IPS-18c (cell line): ENCODE data around the gene LDLRAD3.

Source experiments
- H3K4me3 ChIP-seq: 2 replicates; pipeline ENCODE4 v1.7.0; 2013; ENCODE audit warnings: low read depth, mild to moderate bottlenecking, low read length, moderate library complexity; ENCODE audit not compliant: insufficient read depth
- H3K9me3 ChIP-seq: one replicate; pipeline ENCODE4 v1.6.1; 2013; ENCODE audit warnings: mild to moderate bottlenecking, low read length, moderate library complexity; ENCODE audit not compliant: control insufficient read depth, insufficient read depth

Gene LDLRAD3

GRCh38 chr11:36253238-36253637, 309.4 kb downstream of the LDLRAD3 start:
- Histone ChIP-seq H3K9me3 (no peaks in the 10 kb centered on the region), H3K4me3 (no peak overlapping the region)

DNA sequence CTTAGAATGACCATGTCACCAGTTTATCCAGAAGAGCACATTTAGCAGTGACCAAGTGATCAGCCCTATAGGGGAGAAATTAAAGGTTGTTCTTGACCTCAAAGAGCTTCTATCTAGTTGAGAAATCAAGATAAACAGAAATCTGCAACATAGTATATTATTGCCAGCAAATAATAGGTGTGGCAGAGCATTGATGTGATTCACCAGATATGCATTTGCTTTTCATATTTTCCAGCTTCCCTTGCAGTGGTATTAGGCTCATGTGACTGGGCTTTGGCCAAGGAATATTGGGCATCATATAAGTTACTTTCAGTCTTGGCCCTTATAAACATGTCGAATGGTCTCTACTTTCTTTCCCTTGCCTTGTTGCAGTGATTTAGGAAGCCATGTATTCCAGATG, 310.9 kb downstream of the LDLRAD3 start:
- Histone ChIP-seq H3K9me3 (no peaks in the 10 kb centered on the region), H3K4me3 (no peak overlapping the region)

- Histone ChIP-seq H3K4me3 (no peak overlapping the region), H3K9me3 (no peaks in the 10 kb centered on the region)
Observed at GRCh38 chr11:36257351-36257750, 313.5 kb downstream of the LDLRAD3 start.

DNA sequence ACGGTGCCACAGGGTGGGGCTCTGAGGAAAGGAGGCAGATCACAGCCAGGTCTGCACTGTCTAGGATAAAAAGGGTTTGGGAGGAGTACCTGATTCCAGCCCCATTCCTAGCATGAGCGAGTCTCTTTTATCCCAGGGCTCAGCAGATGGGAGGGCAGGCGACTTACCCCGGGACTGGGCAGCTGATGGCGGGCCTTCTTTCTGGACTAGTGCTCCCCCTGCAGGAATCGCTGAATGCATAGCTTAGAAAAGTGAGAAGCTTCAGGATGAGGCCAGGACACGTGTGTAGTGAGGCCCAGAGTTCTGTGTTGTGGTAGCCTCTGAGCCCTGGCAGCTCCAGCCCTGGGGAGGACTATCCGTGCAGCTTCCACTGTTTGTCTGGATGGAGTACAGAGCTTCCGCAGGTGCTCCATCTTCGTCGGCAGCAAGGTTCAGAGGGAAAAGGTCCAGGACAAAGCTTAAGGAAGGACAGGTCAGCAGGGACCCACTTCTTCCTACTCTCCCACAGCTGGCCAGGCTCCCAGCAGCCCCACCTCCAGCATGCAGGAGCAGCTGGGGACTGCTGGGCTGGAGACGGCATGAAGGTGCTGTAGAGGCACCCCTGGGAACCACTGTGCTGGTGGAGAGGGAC, 315.0 kb downstream of the LDLRAD3 start:
- H3K4me3 ChIP-seq = no peak overlapping the region

DNA sequence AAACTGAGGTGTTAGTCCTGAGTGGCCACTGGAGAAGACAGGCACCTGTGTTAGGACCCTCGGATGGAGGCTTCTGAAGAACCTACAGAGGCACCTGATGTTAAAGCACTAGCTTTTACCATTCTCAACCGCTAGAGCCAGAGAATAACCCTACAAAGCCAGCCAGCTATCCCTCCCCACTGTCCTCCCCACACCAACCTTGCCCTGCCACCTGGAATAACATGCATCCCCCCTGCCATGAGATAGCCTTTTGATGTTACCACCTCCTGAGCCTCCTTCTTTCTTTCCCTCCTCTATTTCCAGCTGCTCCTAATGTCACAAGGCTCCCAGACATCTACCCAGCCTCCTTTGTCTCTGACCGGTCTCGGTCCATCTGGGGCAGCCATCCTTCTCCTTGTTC, 317.2 kb downstream of the LDLRAD3 start:
- Histone ChIP-seq H3K9me3 (no peaks in the 10 kb centered on the region), H3K4me3 (no peak overlapping the region)

More for the DNA sequence above, 315.0 kb downstream of the LDLRAD3 start:
- H3K9me3 ChIP-seq = no peaks in the 10 kb centered on the region

- no peak overlapping the region for H3K4me3 ChIP-seq
Observed at GRCh38 chr11:36264011-36264972, 320.4 kb downstream of the LDLRAD3 start.

DNA sequence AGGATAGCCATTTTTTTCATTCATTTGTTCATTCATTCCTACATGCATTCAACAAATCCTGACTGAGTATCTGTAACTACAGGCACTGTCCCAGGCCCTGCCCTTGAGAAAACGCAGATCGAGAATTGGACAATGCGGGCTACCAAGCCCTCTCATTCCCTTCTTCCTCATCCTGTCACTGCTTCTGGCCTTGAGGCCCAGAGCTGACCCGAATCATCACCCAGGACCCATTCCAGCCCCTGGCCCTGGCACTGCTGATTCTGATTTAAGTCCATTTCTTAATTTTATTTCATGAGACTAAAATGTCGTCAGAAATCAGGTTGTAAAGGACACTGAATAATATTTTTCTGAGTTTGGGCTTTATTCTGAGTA, 321.1 kb downstream of the LDLRAD3 start:
- H3K9me3 ChIP-seq = no peaks in the 10 kb centered on the region
- no peak overlapping the region for H3K4me3 ChIP-seq

More at GRCh38 chr11:36264011-36264972, 320.4 kb downstream of the LDLRAD3 start:
- H3K9me3 ChIP-seq = no peaks in the 10 kb centered on the region

DNA sequence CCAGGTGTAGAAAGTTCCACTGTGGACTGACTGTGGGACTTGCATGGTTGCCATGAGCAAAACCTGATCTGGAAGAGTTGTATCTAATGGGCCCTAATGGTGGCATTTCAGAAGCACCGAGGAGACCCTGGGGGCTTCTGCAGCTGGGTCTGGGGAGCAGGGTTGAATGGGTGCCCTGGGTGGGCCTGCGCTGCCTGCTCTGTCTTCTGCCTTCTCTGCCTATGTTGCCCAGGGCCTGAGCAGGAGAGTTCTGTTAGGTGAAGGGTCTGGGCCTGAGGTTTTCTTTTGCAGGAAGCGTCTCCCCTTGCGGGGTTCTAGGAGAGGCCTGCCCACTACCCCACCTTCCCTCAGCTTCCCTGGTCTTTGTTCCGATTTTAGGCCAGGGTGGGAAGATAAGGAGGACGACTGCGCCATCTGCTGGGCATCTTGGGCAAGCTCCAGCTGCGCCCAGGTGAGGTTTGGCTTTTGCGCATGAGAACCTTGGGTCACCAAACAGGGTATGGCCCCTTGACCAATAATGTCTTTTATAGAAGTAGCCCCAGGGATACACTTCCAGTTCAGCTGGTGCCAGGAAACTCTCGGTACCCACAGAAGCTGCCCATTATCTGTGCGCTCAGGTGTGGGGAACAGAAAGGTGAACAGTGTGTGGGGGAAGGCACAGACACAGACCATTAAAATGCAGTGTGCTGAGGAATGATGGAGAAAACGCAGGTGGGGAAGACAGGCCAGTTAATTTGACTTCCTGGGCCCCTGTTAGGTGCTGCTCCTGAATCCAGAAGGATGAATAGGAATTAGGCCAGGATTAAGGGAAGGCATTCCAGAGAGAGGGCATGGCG, 322.1 kb downstream of the LDLRAD3 start:
- Histone ChIP-seq H3K9me3 (no peaks in the 10 kb centered on the region), H3K4me3 (no peak overlapping the region)

DNA sequence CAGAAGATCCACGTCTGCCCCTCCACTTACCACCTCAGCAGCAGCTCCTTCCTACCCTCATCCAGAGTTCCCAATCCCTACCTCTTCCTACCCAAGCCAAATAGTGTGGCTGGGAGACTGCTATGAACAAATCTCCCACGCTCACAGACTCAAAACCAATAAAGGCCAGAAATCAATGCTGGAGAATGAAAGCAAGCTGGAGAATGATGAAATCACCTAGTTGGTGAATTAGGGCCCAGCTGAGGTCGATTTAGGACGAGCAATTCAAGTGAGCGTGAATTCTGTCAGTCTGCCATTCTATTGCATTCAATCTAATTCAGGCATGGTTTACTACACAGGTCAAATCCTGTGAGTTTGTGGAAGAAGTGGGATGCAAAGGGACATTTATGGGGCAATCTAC, 322.9 kb downstream of the LDLRAD3 start:
- no peak overlapping the region for H3K4me3 ChIP-seq
- no peaks in the 10 kb centered on the region for H3K9me3 ChIP-seq

- Histone ChIP-seq H3K9me3 (no peaks in the 10 kb centered on the region), H3K4me3 (no peak overlapping the region)
Observed at GRCh38 chr11:36268337-36268985, 324.6 kb downstream of the LDLRAD3 start.

DNA sequence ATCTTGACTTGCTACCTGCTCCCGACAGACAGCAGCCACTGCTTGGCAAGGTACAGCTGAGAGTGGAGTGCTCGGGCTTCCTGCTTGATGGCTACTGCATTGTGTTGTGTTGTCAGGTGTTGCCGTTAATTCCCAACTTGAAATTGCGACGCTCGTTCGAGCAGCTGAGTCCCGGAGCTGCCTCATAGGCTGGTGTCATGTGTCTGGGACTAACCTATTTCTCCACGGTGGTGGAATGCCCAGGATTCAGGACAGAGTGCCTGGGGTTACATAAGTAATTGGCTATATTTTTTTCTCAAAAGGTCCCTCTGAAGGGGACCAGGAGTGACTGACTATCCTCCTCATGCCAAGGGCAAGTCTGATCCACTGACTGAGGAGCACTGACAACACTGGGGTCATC, 326.8 kb downstream of the LDLRAD3 start:
- Histone ChIP-seq H3K4me3 (no peak overlapping the region), H3K9me3 (no peaks in the 10 kb centered on the region)

DNA sequence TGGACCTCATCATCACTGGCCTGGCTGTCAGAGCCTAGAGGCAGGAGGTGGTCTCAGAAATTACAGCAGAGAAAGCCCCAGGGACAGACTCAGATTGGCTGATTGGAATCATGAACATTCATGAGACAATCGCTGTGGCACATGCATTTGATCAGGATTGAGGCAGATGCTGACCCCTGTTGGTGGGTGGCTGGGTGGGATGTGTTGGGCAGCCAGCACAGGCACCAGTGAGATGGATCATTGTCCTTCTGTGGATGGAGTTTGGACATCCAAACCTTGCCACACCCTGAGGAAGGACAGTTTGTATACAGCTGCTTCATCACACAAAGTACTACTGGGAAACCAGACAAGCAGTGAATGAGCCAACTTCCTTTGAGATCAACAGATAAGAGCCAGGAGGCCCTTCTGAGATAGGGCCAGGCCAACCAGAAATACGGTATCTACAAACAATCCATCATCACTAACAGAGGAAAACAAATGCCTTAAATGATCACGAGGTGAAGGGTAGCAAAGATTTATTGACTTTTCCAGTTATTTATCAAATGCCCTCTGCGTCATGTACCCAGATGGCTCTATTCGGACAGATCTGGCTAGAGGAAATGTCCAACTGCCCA, 328.0 kb downstream of the LDLRAD3 start:
- Histone ChIP-seq H3K4me3 (no peak overlapping the region), H3K9me3 (no peaks in the 10 kb centered on the region)

GRCh38 chr11:36273110-36273509, 329.2 kb downstream of the LDLRAD3 start:
- Histone ChIP-seq H3K9me3 (no peaks in the 10 kb centered on the region), H3K4me3 (no peak overlapping the region)

DNA sequence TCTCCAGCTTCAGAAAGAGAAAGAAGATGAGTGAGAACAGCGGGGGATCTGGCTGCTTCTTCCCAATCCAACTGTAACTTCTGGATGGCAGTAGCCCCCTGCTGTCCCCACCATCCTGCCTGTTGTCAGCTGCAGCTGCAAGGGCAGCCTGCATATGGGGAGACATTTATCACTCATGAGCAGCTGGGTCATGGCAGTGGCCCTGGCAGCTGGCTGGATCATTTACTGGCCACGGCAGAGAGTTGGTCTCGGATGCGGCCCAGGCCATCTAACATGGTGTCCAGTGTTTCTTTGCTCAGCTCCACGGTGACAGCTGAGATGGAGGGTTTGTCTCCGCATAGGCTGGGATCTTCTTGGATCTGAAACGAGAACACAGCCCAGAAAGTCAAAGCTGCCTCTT, 330.6 kb downstream of the LDLRAD3 start:
- Histone ChIP-seq H3K4me3 (no peak overlapping the region), H3K9me3 (no peaks in the 10 kb centered on the region)

GRCh38 chr11:36278531-36279282, 334.8 kb downstream of the LDLRAD3 start:
- H3K9me3 ChIP-seq = no peaks in the 10 kb centered on the region
- H3K4me3 ChIP-seq = no peak overlapping the region

DNA sequence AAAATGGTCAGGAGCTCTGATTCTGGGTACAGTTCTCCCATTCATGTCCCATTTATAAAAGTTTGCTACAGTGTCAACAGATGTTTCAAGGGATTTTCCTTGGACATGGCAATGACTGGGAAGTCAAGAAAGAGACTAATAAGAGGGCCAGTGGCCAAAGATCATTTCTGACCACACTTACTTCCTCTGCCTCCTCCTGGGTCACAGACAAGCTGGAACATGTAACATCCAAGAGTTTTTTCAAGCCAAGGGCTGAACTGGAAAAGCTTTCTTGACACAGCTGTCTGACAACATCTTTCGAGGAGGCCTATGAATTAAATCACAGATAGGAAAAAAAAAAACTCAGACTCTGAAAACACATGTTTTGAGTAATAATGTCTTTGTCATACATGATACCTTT, 336.7 kb downstream of the LDLRAD3 start:
- H3K9me3 ChIP-seq = no peaks in the 10 kb centered on the region
- no peak overlapping the region for H3K4me3 ChIP-seq
